Bronchial epithelial cell (primary cell): Measurements from ENCODE around the gene PPM1L. TPM values are rescaled to one million over a fixed set of nuclear protein-coding genes. Genes with fewer than 3 reads are reported as not detected.
A peak's percentile ranks its signal among the peaks of the same experiment; 100 is the strongest.

Source experiments
- DNase-seq: peaks from one replicate; pipeline ENCODE4 v3.0.0-alpha.2; 2010; ENCODE audit warnings: low read depth
- FAIRE-seq: peaks from 2 replicates; lab custom pipeline; 2011; peaks lifted over from hg19 to GRCh38; lab: Jason Lieb, UNC
- H3K27me3 ChIP-seq: 2 replicates; pipeline ENCODE4 v1.5.1; 2011; ENCODE audit warnings: low read length; ENCODE audit not compliant: control insufficient read depth, insufficient read depth
- H3K36me3 ChIP-seq: 2 replicates; pipeline ENCODE4 v1.5.1; 2011; ENCODE audit warnings: low read length; ENCODE audit not compliant: control insufficient read depth, insufficient read depth
- H3K4me3 ChIP-seq: 2 replicates; pipeline ENCODE4 v1.5.1; 2011; ENCODE audit warnings: mild to moderate bottlenecking, low read depth, low read length, control low read depth
- total RNA-seq: library from RNA; depleted of rRNA; stranded (reverse); fragments of >200 nt; gene quantifications from 2 replicates; pipeline ENCODE4 v1.2.1, GENCODE V29; 2014
- TF ChIP-seq, protein P1 (sequence below): IDR thresholded peaks from 2 replicates; pipeline ENCODE4 v1.5.1; 2011; ENCODE audit warnings: mild to moderate bottlenecking, moderate library complexity, low read length, control low read depth, inconsistent platforms; ENCODE audit not compliant: insufficient read depth, severe bottlenecking

The PPM1L gene
- total RNA-seq, 1 donor from 2014 or later: 3.2 TPM

DNA sequence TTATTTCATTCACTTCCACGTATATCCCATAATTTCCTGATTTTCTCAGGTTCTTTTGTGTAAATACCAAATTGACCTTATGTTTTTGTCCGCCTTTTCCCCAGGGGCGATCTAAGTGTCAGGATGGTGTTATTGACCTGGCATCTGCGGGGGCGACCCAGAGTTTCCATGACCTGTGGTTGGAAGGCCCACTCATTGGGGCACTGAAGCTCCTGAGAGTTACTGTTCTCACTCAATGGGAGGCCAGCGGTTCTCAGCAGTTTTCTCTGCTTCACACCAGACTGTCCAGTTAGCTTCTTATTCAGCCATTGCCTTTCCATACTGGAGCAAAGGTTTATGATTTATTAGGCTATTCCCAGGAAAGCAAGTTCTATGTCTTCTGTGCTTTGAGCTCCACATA, 295.8 kb downstream of the PPM1L start:
- Histone ChIP-seq H3K36me3 (no peaks in the 10 kb centered on the region), H3K4me3 (no peak overlapping the region), H3K27me3 (no peaks in the 10 kb centered on the region)
- TF ChIP-seq, protein P1, sequence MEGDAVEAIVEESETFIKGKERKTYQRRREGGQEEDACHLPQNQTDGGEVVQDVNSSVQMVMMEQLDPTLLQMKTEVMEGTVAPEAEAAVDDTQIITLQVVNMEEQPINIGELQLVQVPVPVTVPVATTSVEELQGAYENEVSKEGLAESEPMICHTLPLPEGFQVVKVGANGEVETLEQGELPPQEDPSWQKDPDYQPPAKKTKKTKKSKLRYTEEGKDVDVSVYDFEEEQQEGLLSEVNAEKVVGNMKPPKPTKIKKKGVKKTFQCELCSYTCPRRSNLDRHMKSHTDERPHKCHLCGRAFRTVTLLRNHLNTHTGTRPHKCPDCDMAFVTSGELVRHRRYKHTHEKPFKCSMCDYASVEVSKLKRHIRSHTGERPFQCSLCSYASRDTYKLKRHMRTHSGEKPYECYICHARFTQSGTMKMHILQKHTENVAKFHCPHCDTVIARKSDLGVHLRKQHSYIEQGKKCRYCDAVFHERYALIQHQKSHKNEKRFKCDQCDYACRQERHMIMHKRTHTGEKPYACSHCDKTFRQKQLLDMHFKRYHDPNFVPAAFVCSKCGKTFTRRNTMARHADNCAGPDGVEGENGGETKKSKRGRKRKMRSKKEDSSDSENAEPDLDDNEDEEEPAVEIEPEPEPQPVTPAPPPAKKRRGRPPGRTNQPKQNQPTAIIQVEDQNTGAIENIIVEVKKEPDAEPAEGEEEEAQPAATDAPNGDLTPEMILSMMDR: no peak
- FAIRE-seq (no peak), DNase-seq (no peak)

DNA sequence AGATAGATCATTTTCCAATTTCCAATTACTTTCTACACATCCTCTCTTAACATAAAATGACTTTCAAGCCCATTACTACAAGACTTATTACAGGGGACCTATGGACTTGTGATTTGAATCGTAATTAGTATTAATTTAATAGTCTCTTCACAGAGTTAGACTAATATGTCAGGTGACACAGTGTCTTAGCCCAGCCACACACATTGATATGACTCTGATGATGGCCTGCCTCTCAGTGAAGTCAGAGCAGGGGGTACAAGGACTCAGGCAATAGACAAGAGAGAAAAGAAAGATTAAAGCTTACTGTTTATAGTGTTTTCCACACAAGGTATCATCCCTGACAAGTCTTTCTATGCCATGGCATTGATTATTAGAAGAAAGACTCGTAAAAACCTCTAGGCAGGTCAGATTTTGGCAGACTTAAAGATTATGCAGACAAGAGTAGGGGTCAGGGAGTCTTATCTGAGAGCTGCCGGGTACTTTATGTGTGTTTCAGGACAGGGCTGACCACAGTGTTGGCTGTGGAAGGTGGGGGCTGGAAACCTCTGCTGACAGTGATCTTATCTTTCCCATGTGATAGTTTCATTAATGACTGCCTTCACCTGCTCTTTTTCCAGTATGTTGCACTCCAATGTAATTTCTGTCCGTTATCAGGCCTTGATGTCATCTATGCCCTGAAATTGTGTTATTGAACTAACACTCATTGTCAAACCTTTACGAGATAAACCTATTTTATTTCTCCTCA, 299.0 kb downstream of the PPM1L start:
- Histone ChIP-seq H3K27me3 (no peaks in the 10 kb centered on the region), H3K4me3 (no peak overlapping the region), H3K36me3 (no peaks in the 10 kb centered on the region)
- no peak for DNase-seq
- no peak for FAIRE-seq
- TF ChIP-seq, protein P1: no peak

DNA sequence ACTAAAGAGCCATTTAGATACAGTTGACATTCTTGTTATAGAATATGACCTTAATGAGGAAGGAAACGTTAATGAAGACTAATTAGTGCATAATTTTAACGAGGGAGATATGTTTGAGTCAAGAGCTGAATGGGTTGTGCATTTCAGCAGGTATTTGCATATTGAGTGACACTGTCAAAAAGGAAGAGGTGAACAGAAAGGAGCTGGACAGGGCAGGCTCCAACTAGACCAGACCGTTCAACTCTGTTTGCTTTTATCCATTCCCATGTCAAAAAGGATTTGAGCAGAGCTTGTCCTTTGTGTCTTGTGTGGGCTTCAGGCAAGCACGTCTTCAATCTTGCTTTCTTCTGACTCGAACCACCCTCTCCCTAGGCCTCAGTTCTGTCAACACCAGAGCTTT, 308.4 kb downstream of the PPM1L start:
- no peak overlapping the region for H3K4me3 ChIP-seq
- H3K27me3 ChIP-seq: no peaks in the 10 kb centered on the region
- TF ChIP-seq, protein P1: no peak
- no peaks in the 10 kb centered on the region for H3K36me3 ChIP-seq
- DNase-seq (no peak), FAIRE-seq (peak; percentile 55)

DNA sequence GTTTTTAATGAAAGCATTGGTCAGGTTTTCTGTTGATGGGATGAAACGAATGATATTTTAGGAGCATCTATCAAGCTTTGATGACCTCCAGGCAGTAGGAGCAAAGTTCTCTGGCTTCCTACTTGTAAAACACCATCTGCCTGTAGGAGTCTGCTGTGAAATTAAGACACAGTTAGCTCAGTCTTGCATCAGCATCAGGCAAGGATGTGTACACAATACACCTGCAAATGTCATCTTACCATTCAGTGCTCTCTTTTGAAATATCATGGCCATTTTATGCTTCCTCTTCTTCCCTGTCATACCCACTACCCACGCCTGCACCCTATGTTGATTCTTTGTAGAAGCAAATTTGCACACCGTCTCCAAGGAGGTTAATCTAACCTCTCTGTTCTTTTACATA, 310.9 kb downstream of the PPM1L start:
- no peak overlapping the region for H3K4me3 ChIP-seq
- no peaks in the 10 kb centered on the region for H3K36me3 ChIP-seq
- TF ChIP-seq, protein P1: no peak
- DNase-seq: no peak
- FAIRE-seq: no peak
- no peaks in the 10 kb centered on the region for H3K27me3 ChIP-seq

DNA sequence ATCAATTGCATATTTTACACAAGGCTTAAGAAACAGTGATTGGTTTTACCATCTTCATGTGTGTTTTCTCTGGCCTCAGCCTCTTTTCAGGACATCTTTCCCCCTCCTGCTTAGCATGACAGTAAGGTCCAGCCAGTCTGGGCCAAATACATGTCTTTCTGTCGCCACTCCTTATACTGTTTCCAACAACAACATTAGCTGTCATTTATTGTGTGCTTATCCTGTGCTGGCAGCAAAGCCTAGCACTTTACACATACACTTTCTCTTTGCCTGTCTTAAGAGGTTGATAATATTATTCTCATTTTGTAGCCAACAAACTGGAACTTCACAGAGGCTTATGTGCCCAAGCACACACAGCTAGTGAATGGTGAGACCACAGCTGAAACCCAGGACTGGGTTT, 311.3 kb downstream of the PPM1L start:
- H3K27me3 ChIP-seq: no peaks in the 10 kb centered on the region
- no peak overlapping the region for H3K4me3 ChIP-seq
- H3K36me3 ChIP-seq: no peaks in the 10 kb centered on the region
- no peak for FAIRE-seq
- TF ChIP-seq, protein P1: no peak
- no peak for DNase-seq
